Thyroid gland (tissue), 4 donors: ENCODE results near the gene TMEM97. TPM values are rescaled to one million over a fixed set of nuclear protein-coding genes. Genes with fewer than 3 reads are reported as not detected.
"Not testable (repeated sequence)": the region's sequence is repeated elsewhere in the genome, so short reads cannot be mapped to it uniquely, and the experiment has no call there.

Source experiments
- DNase-seq, 2 donors: peaks; one replicate each; pipeline ENCODE4 v3.0.0-alpha.2; 2019
- H3K27ac ChIP-seq, 3 donors: fragments of 200-600 bp; sonication (generic); 1 replicate in 2 of 3; 2 replicates in 1 of 3; pipeline ENCODE4 v1.5.1; 2016 to 2019; ENCODE audit warnings: mild to moderate bottlenecking in 1 of 3, moderate library complexity in 1 of 3
- H3K27me3 ChIP-seq: fragments of 200-600 bp; sonication (generic); one replicate; pipeline ENCODE4 v1.5.1; 2019
- H3K36me3 ChIP-seq, 2 donors: fragments of 200-600 bp; sonication (generic); one replicate each; pipeline ENCODE4 v1.5.1; 2016 to 2019
- H3K4me1 ChIP-seq, 2 donors: fragments of 200-600 bp; sonication (generic); one replicate each; pipeline ENCODE4 v1.5.1; 2017 to 2019
- H3K4me3 ChIP-seq, 3 donors: fragments of 200-600 bp; sonication (generic); replicated peaks in 1 of 3; 1 replicate in 2 of 3; 2 replicates in 1 of 3; pipeline ENCODE4 v1.5.1; 2016; ENCODE audit warnings: mild to moderate bottlenecking in 1 of 3
- H3K9me3 ChIP-seq: fragments of 200-600 bp; sonication (generic); one replicate; pipeline ENCODE4 v1.5.1; 2017
- POLR2A ChIP-seq, 2 donors: fragments of 450-650 bp; IDR thresholded peaks; one replicate each; pipeline ENCODE4 v1.6.1; 2017; ENCODE audit warnings: antibody characterized with exemption in 2 of 2, mild to moderate bottlenecking in 2 of 2, moderate library complexity in 1 of 2
- WGBS, 2 donors: methylation state at CpG; one replicate each; pipeline ENCODE4 v1.1.5; 2017; 5-methylcytosine and 5-hydroxymethylcytosine counted together
- intact Hi-C: fragments of 100-400 bp; cut with DNase I; formaldehyde crosslinking; loops from one replicate; pipeline ENCODE4 v1.15.1; 2023
- total RNA-seq, 4 donors: library from RNA; depleted of rRNA; stranded (reverse); fragments of >200 nt; gene quantifications; one replicate each; pipeline ENCODE4 v1.2.3, GENCODE V29; 2016
- TF ChIP-seq, protein P1 (sequence below), 6 experiments: fragments of 200-600 bp in 3 of 6; fragments of 450-650 bp in 3 of 6; sonication (generic) in 3 of 6; IDR thresholded peaks; one replicate each; pipeline ENCODE4 v1.5.1; 2016 to 2019; ENCODE audit warnings: antibody characterized with exemption in 6 of 6, mild to moderate bottlenecking in 2 of 6, inconsistent platforms in 1 of 6, moderate library complexity in 1 of 6

TMEM97 gene
- total RNA-seq, result 1 to 10 TPM; 3.1 to 5.2 (median 4.5) TPM

DNA sequence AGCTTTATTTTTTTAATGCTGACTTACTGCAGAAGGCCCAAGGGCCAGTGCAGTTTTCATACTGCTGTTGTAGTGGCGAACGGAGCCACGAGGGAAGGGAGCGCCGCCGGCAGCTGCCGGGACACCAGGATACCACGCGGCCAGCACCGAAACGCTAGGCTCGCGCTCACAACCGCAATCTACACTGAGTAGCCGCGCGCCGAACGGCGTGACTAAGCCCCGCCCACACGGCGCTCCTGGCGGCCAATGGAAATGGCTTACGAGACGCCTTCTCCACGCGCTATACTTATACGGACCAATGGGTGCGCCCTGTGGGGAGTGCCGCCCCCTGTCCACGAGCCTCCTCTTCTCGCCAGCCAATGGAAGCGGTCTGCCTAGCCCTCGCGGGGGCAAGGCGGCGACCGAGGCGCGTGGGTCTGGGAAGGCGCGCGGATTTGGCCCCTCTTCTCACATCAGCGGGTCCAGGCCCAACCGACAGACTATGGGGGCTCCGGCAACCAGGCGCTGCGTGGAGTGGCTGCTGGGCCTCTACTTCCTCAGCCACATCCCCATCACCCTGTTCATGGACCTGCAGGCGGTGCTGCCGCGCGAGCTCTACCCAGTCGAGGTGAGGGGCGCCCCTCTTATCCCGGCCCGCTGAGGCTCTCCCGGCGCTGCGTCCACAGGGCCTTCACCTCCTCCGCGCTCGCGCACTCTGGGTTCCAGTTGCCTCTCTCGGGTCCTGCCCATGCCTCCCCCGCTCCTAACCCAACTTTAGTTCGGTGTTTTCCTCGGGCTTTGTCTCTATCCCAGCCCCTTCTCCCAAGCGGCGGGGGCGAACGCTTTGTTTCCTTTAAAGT lies at the start of gene TMEM97:
TSS of gene TMEM97 (plus strand) at position 442 of the 839 bp plus-strand sequence. CDS start at position 482, 40 bp downstream.
- H3K9me3 ChIP-seq, result no peaks in the 10 kb centered on the region
- peak; percentile 96 for DNase-seq
- H3K4me3 ChIP-seq, result peak within 1 kb of the TSS; percentile 20 to 56 (median 23)
- H3K36me3 ChIP-seq, result no peaks in the 10 kb centered on the region
- H3K27ac ChIP-seq, result no peak within 1 kb of the TSS
- intact Hi-C loops, result no loop called here
- TF ChIP-seq POLR2A (IDR thresholded peaks at IDR 0.05), result peak in 1 of 2 donors; percentile 48
- TF ChIP-seq, protein P1, sequence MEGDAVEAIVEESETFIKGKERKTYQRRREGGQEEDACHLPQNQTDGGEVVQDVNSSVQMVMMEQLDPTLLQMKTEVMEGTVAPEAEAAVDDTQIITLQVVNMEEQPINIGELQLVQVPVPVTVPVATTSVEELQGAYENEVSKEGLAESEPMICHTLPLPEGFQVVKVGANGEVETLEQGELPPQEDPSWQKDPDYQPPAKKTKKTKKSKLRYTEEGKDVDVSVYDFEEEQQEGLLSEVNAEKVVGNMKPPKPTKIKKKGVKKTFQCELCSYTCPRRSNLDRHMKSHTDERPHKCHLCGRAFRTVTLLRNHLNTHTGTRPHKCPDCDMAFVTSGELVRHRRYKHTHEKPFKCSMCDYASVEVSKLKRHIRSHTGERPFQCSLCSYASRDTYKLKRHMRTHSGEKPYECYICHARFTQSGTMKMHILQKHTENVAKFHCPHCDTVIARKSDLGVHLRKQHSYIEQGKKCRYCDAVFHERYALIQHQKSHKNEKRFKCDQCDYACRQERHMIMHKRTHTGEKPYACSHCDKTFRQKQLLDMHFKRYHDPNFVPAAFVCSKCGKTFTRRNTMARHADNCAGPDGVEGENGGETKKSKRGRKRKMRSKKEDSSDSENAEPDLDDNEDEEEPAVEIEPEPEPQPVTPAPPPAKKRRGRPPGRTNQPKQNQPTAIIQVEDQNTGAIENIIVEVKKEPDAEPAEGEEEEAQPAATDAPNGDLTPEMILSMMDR (IDR thresholded peaks at IDR 0.05), result peak in 1 of 6 experiments; percentile 8
- 0 to 1% methylated on average over 13 to 51 of the region's 72 CpGs for WGBS, 2 donors
- no peaks in the 10 kb centered on the region for H3K27me3 ChIP-seq
- peaks cover 12 to 16% of the 10 kb centered on the region in 2 donors for H3K4me1 ChIP-seq

GRCh38 chr17:28270055-28270454 lies 48.9 kb upstream of the TMEM97 start:
- no peak for DNase-seq
- Histone ChIP-seq H3K36me3 (no peaks in the 10 kb centered on the region), H3K4me1 (no peaks in the 10 kb centered on the region), H3K9me3 (no peaks in the 10 kb centered on the region), H3K27me3 (no peaks in the 10 kb centered on the region), H3K4me3 (no peak overlapping the region), H3K27ac (no peak overlapping the region)
- intact Hi-C loops, result no loop called here
- TF ChIP-seq, protein P1 (IDR thresholded peaks at IDR 0.05), result no peak
- no peak for TF ChIP-seq POLR2A (IDR thresholded peaks at IDR 0.05)
- 75 to 94% methylated on average over 2 of the region's 2 CpGs for WGBS, 2 donors

- WGBS, 2 donors, result 90% methylated on average over 1 of the region's 1 CpG; no CpG with 5 or more reads in 1 of the 2 donors
- intact Hi-C loops, result no loop called here
- DNase-seq, result no peak
Measured at GRCh38 chr17:28270926-28271325, 48.1 kb upstream of the TMEM97 start.

GRCh38 chr17:28271431-28271830 lies 47.6 kb upstream of the TMEM97 start:
- no peak overlapping the region for H3K4me3 ChIP-seq
- H3K27me3 ChIP-seq, result no peaks in the 10 kb centered on the region
- H3K4me1 ChIP-seq, result no peaks in the 10 kb centered on the region
- no peaks in the 10 kb centered on the region for H3K36me3 ChIP-seq
- H3K9me3 ChIP-seq, result no peaks in the 10 kb centered on the region
- 88 to 96% methylated on average over 2 to 3 of the region's 3 CpGs for WGBS, 2 donors
- intact Hi-C loops, result no loop called here
- H3K27ac ChIP-seq, result no peak overlapping the region
- DNase-seq, result no peak
- TF ChIP-seq, protein P1 (IDR thresholded peaks at IDR 0.05), result no peak
- no peak for TF ChIP-seq POLR2A (IDR thresholded peaks at IDR 0.05)

More at GRCh38 chr17:28270926-28271325, 48.1 kb upstream of the TMEM97 start:
- Histone ChIP-seq H3K9me3 (no peaks in the 10 kb centered on the region), H3K4me3 (no peak overlapping the region), H3K4me1 (no peaks in the 10 kb centered on the region), H3K27me3 (no peaks in the 10 kb centered on the region), H3K27ac (no peak overlapping the region), H3K36me3 (no peaks in the 10 kb centered on the region)
- TF ChIP-seq, protein P1 (IDR thresholded peaks at IDR 0.05), result no peak
- no peak for TF ChIP-seq POLR2A (IDR thresholded peaks at IDR 0.05)

DNA sequence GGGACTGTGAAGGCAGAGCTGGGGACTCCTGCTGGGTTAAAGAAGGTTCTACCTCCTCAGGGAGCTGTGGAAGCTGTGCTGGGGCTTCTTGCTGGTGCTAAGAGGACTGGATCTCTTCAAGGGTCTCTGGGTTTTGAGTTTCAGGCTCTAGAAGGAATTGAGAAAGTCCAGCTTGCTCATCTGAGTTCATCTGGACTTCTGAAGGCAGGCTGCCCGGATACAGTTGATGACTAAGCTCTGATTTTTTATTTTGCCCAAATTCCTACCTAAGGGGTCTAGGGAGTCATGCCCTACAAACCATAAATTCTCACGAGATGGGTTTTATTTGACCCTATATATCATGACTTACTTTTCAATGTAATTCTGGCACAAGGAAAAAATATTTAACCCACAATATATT lies 46.8 kb upstream of the TMEM97 start:
- intact Hi-C loops, result no loop called here
- no peak overlapping the region for H3K27ac ChIP-seq
- no peaks in the 10 kb centered on the region for H3K36me3 ChIP-seq
- no peak for TF ChIP-seq POLR2A (IDR thresholded peaks at IDR 0.05)
- TF ChIP-seq, protein P1 (IDR thresholded peaks at IDR 0.05), result no peak
- no peaks in the 10 kb centered on the region for H3K9me3 ChIP-seq
- WGBS, 2 donors, result 81 to 85% methylated on average over 2 of the region's 2 CpGs
- no peaks in the 10 kb centered on the region for H3K27me3 ChIP-seq
- H3K4me3 ChIP-seq, result no peak overlapping the region
- H3K4me1 ChIP-seq, result no peaks in the 10 kb centered on the region
- no peak for DNase-seq

DNA sequence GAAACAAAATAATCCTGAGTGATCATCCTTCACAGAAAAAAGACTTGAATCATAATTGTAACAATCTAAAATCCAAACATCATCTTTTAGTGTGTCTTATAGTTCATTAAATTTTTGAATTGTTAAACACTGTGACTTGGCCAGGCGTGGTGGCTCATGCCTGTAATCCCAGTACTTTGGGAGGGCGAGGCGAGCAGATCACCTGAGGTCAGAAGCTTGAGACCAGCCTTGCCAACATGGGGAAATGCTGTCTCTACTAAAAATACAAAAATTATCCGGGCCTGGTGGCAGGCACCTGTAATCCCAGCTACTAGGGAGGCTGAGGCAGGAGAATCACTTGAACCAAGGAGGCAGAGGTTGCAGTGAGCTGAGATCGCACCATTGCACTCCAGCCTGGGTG lies 45.7 kb upstream of the TMEM97 start:
- H3K36me3 ChIP-seq, H3K9me3 ChIP-seq, H3K27ac ChIP-seq, intact Hi-C loops, H3K27me3 ChIP-seq, H3K4me1 ChIP-seq, DNase-seq, H3K4me3 ChIP-seq: not testable (repeated sequence)
- WGBS, 2 donors, result 80 to 87% methylated on average over 5 of the region's 5 CpGs
